B cell (primary cell): ENCODE results near the gene ANAPC15.

Experiments
- CTCF ChIP-seq: fragments of 200-600 bp; IDR thresholded peaks from one replicate; pipeline ENCODE4 v1.8.0; 2022; ENCODE audit warnings: antibody characterized with exemption, mild to moderate bottlenecking
- EZH2 ChIP-seq: IDR thresholded peaks from 2 replicates; pipeline ENCODE4 v1.6.1; 2012; ENCODE audit warnings: borderline replicate concordance, low read depth, mild to moderate bottlenecking, moderate library complexity, low read length; ENCODE audit not compliant: insufficient read depth, poor library complexity, severe bottlenecking

GRCh38 chr11:72127923-72128322 is 15.4 kb upstream of the ANAPC15 start:
- TF ChIP-seq EZH2, result no peak
- no peak for TF ChIP-seq CTCF
